Measurements from ENCODE around the gene MAPK12. TPM values are rescaled to one million over a fixed set of nuclear protein-coding genes. Genes with fewer than 3 reads are reported as not detected.

The MAPK12 gene
- total and polyA plus RNA-seq, 10 of the 15 experiments (the other 5 are each of a cell fraction or from before 2014, with no cell fraction given): 1.1 to 38.9 (median 16.3) TPM

- TF ChIP-seq MEF2A (IDR thresholded peaks at IDR 0.05; ENCODE audit: insufficient read depth, low read depth, low read length) (0 out of 2 replicates have a peak, but pooled peaks have one; percentile 14), TCF12 (IDR thresholded peaks at IDR 0.05; ENCODE audit: low read depth, low read length) (no peak), SMC3 (IDR thresholded peaks at IDR 0.05; ENCODE audit: borderline replicate concordance, low read length) (peak; percentile 37; the same call in 1 of the 2 replicates), SP1 (IDR thresholded peaks at IDR 0.05; ENCODE audit: low read depth, low read length) (no peak), YY1 (IDR thresholded peaks at IDR 0.05; ENCODE audit: low read depth, low read length) (0 out of 2 replicates have a peak, but pooled peaks have one; percentile 48), E4F1 (IDR thresholded peaks at IDR 0.05; ENCODE audit: borderline replicate concordance, partially characterized antibody) (no peak), GATAD2B (conservative IDR thresholded peaks at IDR 0.05; ENCODE audit: low read depth) (0 out of 2 replicates have a peak, but pooled peaks have one; percentile 44), HDGF (IDR thresholded peaks at IDR 0.05) (no peak), CBX5 (IDR thresholded peaks at IDR 0.05; ENCODE audit: low read depth) (no peak), BCL11A (IDR thresholded peaks at IDR 0.05; ENCODE audit: low read depth, low read length) (no peak), DPF2 (IDR thresholded peaks at IDR 0.05) (no peak), ZNF207 (IDR thresholded peaks at IDR 0.05; ENCODE audit: borderline replicate concordance) (no peak), RUNX3 (IDR thresholded peaks at IDR 0.05; ENCODE audit: low read length) (peak; percentile 59), CTCF (IDR thresholded peaks at IDR 0.05 in 2 of 3, conservative IDR thresholded peaks at IDR 0.05 in 1 of 3; ENCODE audit: control insufficient read depth in 2 of 3, extremely low read depth in 1 of 3, insufficient read depth in 1 of 3, low read depth in 3 of 3, low read length in 3 of 3) (peak; percentile 62 to 77 (median 73))
These were observed 14.7 kb upstream of the MAPK12 start (continued) for GRCh38 chr22:50276143-50276542.
